Thoracic aorta (tissue), 2 donors: ENCODE measurements around the gene ARSA. TPM values are rescaled to one million over a fixed set of nuclear protein-coding genes. Genes with fewer than 3 reads are reported as not detected.

Source experiments
- ATAC-seq: fragments of 150-250 bp; one replicate; pipeline ENCODE4 v1.8.0; 2017; ENCODE audit warnings: low read depth; ENCODE audit not compliant: insufficient number of reproducible peaks, low FRiP score
- DNase-seq: peaks from one replicate; pipeline ENCODE4 v3.0.0-alpha.2; 2020; ENCODE audit warnings: low spot score
- H3K27ac ChIP-seq, 2 donors: fragments of 200-600 bp; sonication (generic); 1 replicate in 1 of 2; 2 replicates in 1 of 2; pipeline ENCODE4 v1.5.1; 2016; ENCODE audit warnings: mild to moderate bottlenecking in 2 of 2, moderate library complexity in 2 of 2
- H3K27me3 ChIP-seq: fragments of 200-600 bp; sonication (generic); replicated peaks from 2 replicates; pipeline ENCODE4 v1.6.0; 2016; ENCODE audit warnings: mild to moderate bottlenecking; ENCODE audit not compliant: insufficient read depth
- H3K36me3 ChIP-seq: fragments of 200-600 bp; sonication (generic); one replicate; pipeline ENCODE4 v1.5.1; 2016
- H3K4me1 ChIP-seq, 2 donors: fragments of 200-600 bp; sonication (generic); 1 replicate in 1 of 2; 2 replicates in 1 of 2; pipeline versions ENCODE4 v1.5.1 to v1.6.0; 2016; ENCODE audit warnings: low read depth in 2 of 2, mild to moderate bottlenecking in 1 of 2; ENCODE audit not compliant: control insufficient read depth in 1 of 2
- H3K4me3 ChIP-seq: fragments of 200-600 bp; sonication (generic); 2 replicates; pipeline ENCODE4 v1.5.1; 2016; ENCODE audit warnings: mild to moderate bottlenecking
- H3K9me3 ChIP-seq: fragments of 200-600 bp; sonication (generic); 2 replicates; pipeline ENCODE4 v1.5.1; 2016
- CTCF ChIP-seq: fragments of 200-600 bp; sonication (generic); IDR thresholded peaks from one replicate; pipeline ENCODE4 v1.5.1; 2019; ENCODE audit warnings: antibody characterized with exemption
- total RNA-seq, 2 donors: library from RNA; depleted of rRNA; stranded (reverse); fragments of >200 nt; gene quantifications; one replicate each; pipeline versions ENCODE4 v1.1.0 to v1.2.3, GENCODE V29; 2016

Gene ARSA
- total RNA-seq: 10 to 100 TPM; 38.4 to 75.4 TPM

DNA sequence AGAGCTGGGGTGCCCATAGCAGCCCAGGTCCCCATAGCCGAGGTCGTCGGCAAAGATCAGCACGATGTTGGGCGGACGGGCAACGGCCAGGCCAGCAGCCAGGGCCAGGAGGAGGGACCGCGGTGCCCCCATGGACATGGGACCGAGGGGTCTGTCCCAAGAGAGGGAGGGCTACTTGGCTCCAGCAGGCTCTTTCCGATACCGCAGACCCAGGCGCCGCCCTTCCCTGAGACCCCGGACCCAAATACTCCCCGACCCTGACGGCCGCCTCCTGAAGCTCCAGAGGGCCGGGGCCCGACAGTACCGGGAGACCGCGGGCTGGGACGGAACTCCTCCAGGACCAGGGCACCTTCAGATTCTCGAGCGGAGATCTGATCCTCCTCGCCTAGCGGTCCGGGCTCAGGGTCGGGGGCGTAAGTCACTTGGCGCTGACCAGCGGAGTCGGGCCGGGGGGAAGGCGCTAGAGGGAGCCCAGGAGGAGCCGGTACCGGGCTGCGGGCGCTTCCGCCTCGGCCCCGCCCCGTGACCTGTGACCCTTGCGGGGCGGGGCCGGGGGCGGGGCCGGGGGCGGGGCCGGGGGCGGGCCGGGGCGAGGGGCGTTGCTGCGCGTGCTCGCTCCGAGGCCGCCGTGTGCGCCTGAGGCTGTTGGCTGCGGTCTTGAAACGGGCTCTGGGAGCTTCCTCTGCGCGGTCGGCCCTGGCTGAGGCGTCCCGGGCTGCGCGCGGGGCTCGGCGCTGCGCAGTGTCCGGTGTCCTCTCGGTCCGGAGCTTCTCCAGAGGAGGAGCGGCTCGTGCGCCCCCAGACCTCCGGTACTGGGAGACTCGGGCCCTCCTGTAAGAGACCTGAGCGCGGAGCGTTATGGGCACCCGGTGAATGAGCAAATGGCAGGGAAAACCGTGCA is at the start of gene ARSA:
ARSA (minus strand) TSS at position 511 of the 901 bp plus-strand sequence; CDS start at position 138, 373 bp downstream.
- Histone ChIP-seq H3K36me3 (no peaks in the 10 kb centered on the region), H3K9me3 (no peaks in the 10 kb centered on the region), H3K4me3 (peak within 1 kb of the TSS; percentile 98), H3K4me1 (peaks cover 9 to 20% of the 10 kb centered on the region in 2 donors), H3K27ac (peak within 1 kb of the TSS; percentile 65 to 80), H3K27me3 (no peaks in the 10 kb centered on the region)
- DNase-seq (no peak), ATAC-seq (peak; percentile 64)
- peak; percentile 18 for TF ChIP-seq CTCF

DNA sequence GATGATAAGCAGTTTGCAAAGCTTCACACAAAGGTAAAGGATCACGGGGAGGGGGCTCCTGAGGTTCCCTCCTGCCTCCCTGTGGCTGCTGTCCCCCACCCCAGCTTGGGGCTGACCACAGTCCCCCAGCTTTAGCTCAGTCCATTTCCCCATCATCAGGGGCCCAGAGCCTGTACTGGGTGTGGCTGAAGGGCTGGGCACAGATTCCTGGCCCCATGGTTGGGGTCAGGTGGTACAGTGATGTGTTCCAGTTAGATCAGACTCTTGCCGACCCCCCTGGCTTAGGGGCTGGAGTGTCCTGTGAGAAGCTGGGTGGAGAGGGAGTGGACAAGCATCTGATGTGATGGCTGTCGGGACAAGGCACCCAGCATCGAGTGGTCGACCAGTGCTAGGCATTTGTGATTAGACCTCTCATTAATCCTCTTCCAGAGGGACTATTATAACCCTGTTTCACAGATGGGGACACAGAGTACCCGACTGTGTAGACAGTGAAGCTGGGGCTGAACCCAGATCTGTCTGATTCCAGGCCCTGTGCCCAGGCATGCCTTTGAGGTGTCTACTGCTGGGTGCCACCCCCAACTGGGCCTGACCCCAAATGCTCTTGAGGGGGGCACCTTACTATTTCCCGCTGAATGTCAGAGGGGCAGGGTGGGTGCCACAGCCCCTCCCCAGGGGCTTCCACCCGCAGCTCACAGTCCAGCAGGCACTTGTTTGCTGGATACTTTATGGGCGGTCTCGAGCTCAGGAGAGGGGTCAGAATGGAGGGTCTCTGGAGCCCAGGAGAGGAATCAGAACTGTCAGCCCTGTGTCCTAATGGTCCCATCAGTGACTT is 48.9 kb upstream of the ARSA start:
- no peak for TF ChIP-seq CTCF
- DNase-seq (no peak), ATAC-seq (no peak)
- Histone ChIP-seq H3K27ac (no peak overlapping the region), H3K4me3 (no peak overlapping the region), H3K27me3 (peaks cover 5% of the 10 kb centered on the region), H3K36me3 (no peaks in the 10 kb centered on the region), H3K9me3 (no peaks in the 10 kb centered on the region), H3K4me1 (peaks cover 6% of the 10 kb centered on the region in 2 donors)

DNA sequence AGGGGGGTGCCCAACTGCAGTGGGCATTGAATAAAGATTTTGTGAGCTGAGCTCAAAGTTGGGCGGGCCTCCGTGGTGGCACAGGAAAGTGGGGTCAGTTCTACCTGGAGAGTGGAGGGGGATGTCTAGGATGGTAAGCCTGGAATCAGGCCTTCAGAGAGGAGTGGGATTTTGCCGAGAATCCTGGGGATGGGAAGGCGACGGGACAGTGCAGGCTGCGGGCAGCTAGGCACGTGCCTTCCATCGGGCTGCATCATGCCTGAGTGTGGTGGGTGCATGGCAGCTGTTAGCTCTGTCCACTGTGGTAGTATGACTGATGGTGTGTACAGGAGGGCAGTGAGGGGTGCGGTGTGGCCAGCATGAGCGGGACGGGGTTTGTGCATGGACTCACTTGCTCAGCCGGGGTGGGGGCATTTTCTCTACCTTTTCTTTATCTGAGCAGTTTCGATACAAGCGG is 48.3 kb upstream of the ARSA start:
- no peaks in the 10 kb centered on the region for H3K9me3 ChIP-seq
- no peak for TF ChIP-seq CTCF
- H3K36me3 ChIP-seq: no peaks in the 10 kb centered on the region
- DNase-seq (no peak), ATAC-seq (no peak)
- no peak overlapping the region for H3K4me3 ChIP-seq
- no peak overlapping the region for H3K27ac ChIP-seq
- H3K27me3 ChIP-seq: peaks cover 5% of the 10 kb centered on the region
- H3K4me1 ChIP-seq: peaks cover 6% of the 10 kb centered on the region in 2 donors

GRCh38 chr22:50675553-50676179 is 47.7 kb upstream of the ARSA start:
- TF ChIP-seq CTCF: no peak
- no peak overlapping the region for H3K4me3 ChIP-seq
- H3K4me1 ChIP-seq: peaks cover 6% of the 10 kb centered on the region in 2 donors
- peaks cover 5% of the 10 kb centered on the region for H3K27me3 ChIP-seq
- no peak for DNase-seq
- ATAC-seq: no peak
- no peaks in the 10 kb centered on the region for H3K36me3 ChIP-seq
- H3K27ac ChIP-seq: no peak overlapping the region
- no peaks in the 10 kb centered on the region for H3K9me3 ChIP-seq
